Jurkat, Clone E6-1 (cell line): ENCODE data around the gene SLC43A3.
A peak's percentile ranks its signal among the peaks of the same experiment; 100 is the strongest.

Experiments
- DNase-seq: peaks from one replicate; pipeline ENCODE4 v3.0.0-alpha.2; 2011; ENCODE audit warnings: low read depth, low spot score
- H3K4me3 ChIP-seq: 2 replicates; pipeline ENCODE4 v1.5.1; 2011; ENCODE audit warnings: mild to moderate bottlenecking, low read length, control low read depth, moderate library complexity

SLC43A3 gene

GRCh38 chr11:57434640-57435546 lies 8.0 kb upstream of the SLC43A3 start:
- H3K4me3 ChIP-seq = no peak overlapping the region
- DNase-seq = no peak

GRCh38 chr11:57432714-57433163 lies 5.8 kb upstream of the SLC43A3 start:
- no peak for DNase-seq
- H3K4me3 ChIP-seq = no peak overlapping the region

GRCh38 chr11:57432149-57432561 lies 5.2 kb upstream of the SLC43A3 start:
- no peak overlapping the region for H3K4me3 ChIP-seq
- DNase-seq = no peak

- no peak overlapping the region for H3K4me3 ChIP-seq
- DNase-seq = no peak
These were observed 4.0 kb upstream of the SLC43A3 start for GRCh38 chr11:57430952-57431351.

- no peak overlapping the region for H3K4me3 ChIP-seq
- no peak for DNase-seq
These were observed 3.0 kb upstream of the SLC43A3 start for GRCh38 chr11:57429946-57430345.

- no peak for DNase-seq
- no peak overlapping the region for H3K4me3 ChIP-seq
These were observed 1.7 kb upstream of the SLC43A3 start for GRCh38 chr11:57428643-57429042.

- no peak for DNase-seq
- no peak overlapping the region for H3K4me3 ChIP-seq
These were observed 784 bp upstream of the SLC43A3 start for GRCh38 chr11:57427727-57428082.

GRCh38 chr11:57426439-57426928 lies 437 bp downstream of the SLC43A3 start:
- no peak for DNase-seq
- peak overlapping the region; percentile 74 for H3K4me3 ChIP-seq

GRCh38 chr11:57425565-57426438 lies 1.1 kb downstream of the SLC43A3 start:
- no peak for DNase-seq
- peak overlapping the region; percentile 74 for H3K4me3 ChIP-seq

GRCh38 chr11:57424792-57425564 lies 1.9 kb downstream of the SLC43A3 start:
- peak overlapping the region; percentile 74 for H3K4me3 ChIP-seq
- peak; percentile 96 for DNase-seq

GRCh38 chr11:57424137-57424791 lies 2.7 kb downstream of the SLC43A3 start:
- no peak for DNase-seq
- H3K4me3 ChIP-seq = peak overlapping the region; percentile 74

- peak; percentile 57 for DNase-seq
- no peak overlapping the region for H3K4me3 ChIP-seq
These were observed 4.3 kb downstream of the SLC43A3 start for GRCh38 chr11:57422669-57423068.

GRCh38 chr11:57421805-57422204 lies 5.1 kb downstream of the SLC43A3 start:
- no peak overlapping the region for H3K4me3 ChIP-seq
- DNase-seq = no peak

- no peak overlapping the region for H3K4me3 ChIP-seq
These were observed 5.9 kb downstream of the SLC43A3 start for GRCh38 chr11:57421066-57421465.

GRCh38 chr11:57419146-57419545 lies 7.8 kb downstream of the SLC43A3 start:
- no peak for DNase-seq

More at GRCh38 chr11:57421066-57421465, 5.9 kb downstream of the SLC43A3 start:
- no peak for DNase-seq

GRCh38 chr11:57418131-57418530 lies 8.8 kb downstream of the SLC43A3 start:
- H3K4me3 ChIP-seq = no peak overlapping the region
- DNase-seq = no peak

More at GRCh38 chr11:57419146-57419545, 7.8 kb downstream of the SLC43A3 start:
- H3K4me3 ChIP-seq = no peak overlapping the region

GRCh38 chr11:57417056-57417455 lies 9.9 kb downstream of the SLC43A3 start:
- no peak for DNase-seq
- no peak overlapping the region for H3K4me3 ChIP-seq

GRCh38 chr11:57416436-57416835 lies 10.5 kb downstream of the SLC43A3 start:
- no peak for DNase-seq
- H3K4me3 ChIP-seq = no peak overlapping the region
